Prostate gland (tissue), 2 donors: ENCODE results near the gene ZNF341.

Source experiments
- CTCF ChIP-seq, 4 experiments: fragments of 200-600 bp in 2 of 4; fragments of 450-650 bp in 2 of 4; sonication (generic) in 2 of 4; IDR thresholded peaks; 1 replicate in 3 of 4; 2 replicates in 1 of 4; pipeline ENCODE4 v1.5.1; 2016 to 2019; ENCODE audit warnings: antibody characterized with exemption in 4 of 4, mild to moderate bottlenecking in 2 of 4, moderate library complexity in 2 of 4
- POLR2AphosphoS5 ChIP-seq: sonication (generic); formaldehyde crosslinking; IDR thresholded peaks from one replicate; pipeline ENCODE4 v1.6.1; 2017; ENCODE audit warnings: antibody characterized with exemption

GRCh38 chr20:33771938-33772337, 40.1 kb downstream of the ZNF341 start:
- no peak for TF ChIP-seq POLR2AphosphoS5
- TF ChIP-seq CTCF (IDR thresholded peaks at IDR 0.05): no peak
